Measurements from ENCODE around the gene C1QTNF9B. TPM values are rescaled to one million over a fixed set of nuclear protein-coding genes. Genes with fewer than 3 reads are reported as not detected.

C1QTNF9B gene
- total RNA-seq, 1 donor from 2014 or later: not detected

- Histone ChIP-seq H3F3A (ENCODE audit: low read depth) (no peaks in the 10 kb centered on the region), H3K4me3 (no peak overlapping the region), H3K4me2 (no peak overlapping the region), H3K9ac (no peak overlapping the region), H3K79me2 (ENCODE audit: low read depth) (no peaks in the 10 kb centered on the region), H4K20me1 (ENCODE audit: low read depth) (no peaks in the 10 kb centered on the region), H3K27ac (no peak overlapping the region), H3K36me3 (no peaks in the 10 kb centered on the region), H3K9me3 (ENCODE audit: low read depth) (no peaks in the 10 kb centered on the region), H3K4me1 (no peaks in the 10 kb centered on the region), H2AFZ (replicated peaks) (no peak overlapping the region), H3K27me3 (no peaks in the 10 kb centered on the region)
- H3K4me1 Mint-ChIP-seq: no peaks in the 10 kb centered on the region
- H3K9me3 Mint-ChIP-seq: peaks cover 7% of the 10 kb centered on the region
- TF ChIP-seq EZH2 (IDR thresholded peaks at IDR 0.05): no peak
- no peak for TF ChIP-seq CTCF (IDR thresholded peaks at IDR 0.05)
- TF ChIP-seq EZH2phosphoT487 (IDR thresholded peaks at IDR 0.05): no peak
- no peaks in the 10 kb centered on the region for H3K36me3 Mint-ChIP-seq
- H3K27me3 Mint-ChIP-seq (ENCODE audit: insufficient read depth, low read depth): no peaks in the 10 kb centered on the region
- no peak for DNase-seq (ENCODE audit: low spot score)
- H3K4me3 Mint-ChIP-seq: no peak overlapping the region
- H3K27ac Mint-ChIP-seq: no peak overlapping the region
Observed at GRCh38 chr13:23912469-23912868, 15.2 kb upstream of the C1QTNF9B start.

- peaks cover 7% of the 10 kb centered on the region for H3K27me3 Mint-ChIP-seq (ENCODE audit: insufficient read depth, low read depth)
- H3K4me1 ChIP-seq: no peaks in the 10 kb centered on the region
- H3K27me3 ChIP-seq: no peaks in the 10 kb centered on the region
- H3K9ac ChIP-seq: no peak overlapping the region
- H4K20me1 ChIP-seq (ENCODE audit: low read depth): no peaks in the 10 kb centered on the region
- no peak overlapping the region for H3K4me2 ChIP-seq
- no peaks in the 10 kb centered on the region for H3K9me3 ChIP-seq (ENCODE audit: low read depth)
- H3F3A ChIP-seq (ENCODE audit: low read depth): no peaks in the 10 kb centered on the region
- H3K4me1 Mint-ChIP-seq: peaks cover under 1% of the 10 kb centered on the region
- no peaks in the 10 kb centered on the region for H3K79me2 ChIP-seq (ENCODE audit: low read depth)
- no peak for DNase-seq (ENCODE audit: low spot score)
- H2AFZ ChIP-seq (replicated peaks): no peak overlapping the region
- no peak overlapping the region for H3K27ac Mint-ChIP-seq
- no peak for TF ChIP-seq CTCF (IDR thresholded peaks at IDR 0.05)
- TF ChIP-seq EZH2 (IDR thresholded peaks at IDR 0.05): no peak
- TF ChIP-seq EZH2phosphoT487 (IDR thresholded peaks at IDR 0.05): no peak
- H3K4me3 ChIP-seq: no peak overlapping the region
- H3K4me3 Mint-ChIP-seq: no peak overlapping the region
- no peak overlapping the region for H3K27ac ChIP-seq
- H3K36me3 ChIP-seq: no peaks in the 10 kb centered on the region
- H3K36me3 Mint-ChIP-seq: no peaks in the 10 kb centered on the region
- peaks cover 3% of the 10 kb centered on the region for H3K9me3 Mint-ChIP-seq
Observed at GRCh38 chr13:23909606-23910005, 12.3 kb upstream of the C1QTNF9B start.

- Histone ChIP-seq H3K36me3 (no peaks in the 10 kb centered on the region), H3F3A (ENCODE audit: low read depth) (no peaks in the 10 kb centered on the region), H4K20me1 (ENCODE audit: low read depth) (no peaks in the 10 kb centered on the region), H3K9ac (no peak overlapping the region), H3K4me1 (no peaks in the 10 kb centered on the region), H3K9me3 (ENCODE audit: low read depth) (no peaks in the 10 kb centered on the region), H3K4me2 (no peak overlapping the region), H3K79me2 (ENCODE audit: low read depth) (no peaks in the 10 kb centered on the region), H3K27me3 (peaks cover 22% of the 10 kb centered on the region), H3K27ac (no peak overlapping the region), H3K4me3 (no peak overlapping the region), H2AFZ (replicated peaks) (no peak overlapping the region)
- DNase-seq (ENCODE audit: low spot score): no peak
- H3K27me3 Mint-ChIP-seq (ENCODE audit: insufficient read depth, low read depth): peaks cover 11% of the 10 kb centered on the region
- peaks cover 3% of the 10 kb centered on the region for H3K9me3 Mint-ChIP-seq
- peaks cover 2% of the 10 kb centered on the region for H3K4me1 Mint-ChIP-seq
- no peaks in the 10 kb centered on the region for H3K36me3 Mint-ChIP-seq
- H3K27ac Mint-ChIP-seq: no peak overlapping the region
- TF ChIP-seq CTCF (IDR thresholded peaks at IDR 0.05): no peak
- no peak for TF ChIP-seq EZH2 (IDR thresholded peaks at IDR 0.05)
- TF ChIP-seq EZH2phosphoT487 (IDR thresholded peaks at IDR 0.05): no peak
- no peak overlapping the region for H3K4me3 Mint-ChIP-seq
Observed at GRCh38 chr13:23905766-23906165, 8.5 kb upstream of the C1QTNF9B start.
